HepG2 (cell line): Measurements from ENCODE around the gene SAP130. TPM values are rescaled to one million over a fixed set of nuclear protein-coding genes. Genes with fewer than 3 reads are reported as not detected.

Experiments
- ATAC-seq: fragments of 200-7000 bp; cut with Tn5 transposase; 3 replicates; pipeline ENCODE4 v1.9.1; 2020; ENCODE audit warnings: mild to moderate bottlenecking, moderate library complexity
- BruUV-seq: library from RNA; stranded (reverse); fragments of 400-500 nt; replicated peaks from 2 replicates; lab custom pipeline; 2021; lab: Mats Ljungman, UMichigan
- CTCF ChIA-PET: fragments of 300-600 bp; formaldehyde crosslinking; extraction: SDS; loops from one replicate; lab custom pipeline; 2021; ENCODE audit warnings: low total read pairs, inconsistent platforms, low intra/inter-chr PET ratio; lab: Yijun Ruan, JAX
- POLR2A ChIA-PET: fragments of 350-600 bp; sonication (Branson Sonifier 250); formaldehyde crosslinking; loops from one replicate; lab custom pipeline; 2020; ENCODE audit warnings: antibody characterized with exemption, inconsistent platforms; lab: Yijun Ruan, JAX
- DNase-seq: peaks from one replicate; pipeline ENCODE4 v3.0.0-alpha.2; 2015; ENCODE audit warnings: low spot score
- FAIRE-seq: peaks from 3 replicates; lab custom pipeline; 2011; peaks lifted over from hg19 to GRCh38; lab: Jason Lieb, UNC
- H2AFZ ChIP-seq: one replicate; pipeline ENCODE4 v1.6.1; 2011; ENCODE audit warnings: low read length, inconsistent platforms
- H3K27ac ChIP-seq: fragments of 300-600 bp; 3 replicates; pipeline ENCODE4 v1.8.0; 2011; ENCODE audit warnings: mixed run types, mild to moderate bottlenecking, mixed read lengths, low read length, inconsistent platforms; ENCODE audit not compliant: insufficient read depth; ENCODE audit errors: extremely low read length
- H3K27me3 ChIP-seq, 2 experiments: fragments of 200-600 bp in 1 of 2; 2 replicates in 1 of 2; 3 replicates in 1 of 2; pipeline versions ENCODE4 v1.6.0 to v1.8.0; 2011; ENCODE audit warnings: low read length in 2 of 2, mild to moderate bottlenecking in 2 of 2, moderate library complexity in 2 of 2, inconsistent platforms in 1 of 2; ENCODE audit not compliant: insufficient read depth in 2 of 2, control insufficient read depth in 1 of 2
- H3K36me3 ChIP-seq, 2 experiments: fragments of 200-600 bp in 1 of 2; replicated peaks in 1 of 2; 2 replicates in 1 of 2; 3 replicates in 1 of 2; pipeline versions ENCODE4 v1.5.1 to v1.8.0; 2011; ENCODE audit warnings: low read length in 2 of 2, inconsistent platforms in 1 of 2; ENCODE audit not compliant: insufficient read depth in 2 of 2, control insufficient read depth in 1 of 2
- H3K4me1 ChIP-seq: 2 replicates; pipeline ENCODE4 v1.5.1; 2012; ENCODE audit warnings: low read length, inconsistent platforms; ENCODE audit not compliant: insufficient read depth
- H3K4me2 ChIP-seq: 2 replicates; pipeline ENCODE4 v1.6.0; 2011; ENCODE audit warnings: low read depth, low read length, inconsistent platforms
- H3K4me3 ChIP-seq, 3 experiments: fragments of 200-600 bp in 1 of 3; sonication (generic), shearing (Covaris generic) in 1 of 3; replicated peaks in 1 of 3; 2 replicates each; pipeline ENCODE4 v1.5.1; 2011 to 2016; ENCODE audit warnings: low read length in 3 of 3, inconsistent platforms in 2 of 3, low read depth in 2 of 3, mild to moderate bottlenecking in 2 of 3, control low read depth in 1 of 3, mixed read lengths in 1 of 3; ENCODE audit not compliant: insufficient read depth in 1 of 3
- H3K79me2 ChIP-seq: one replicate; pipeline ENCODE4 v1.6.1; 2011; ENCODE audit warnings: low read length, inconsistent platforms; ENCODE audit not compliant: insufficient read depth
- H3K9ac ChIP-seq: 2 replicates; pipeline ENCODE4 v1.6.0; 2011; ENCODE audit warnings: mild to moderate bottlenecking, low read depth, low read length, inconsistent platforms; ENCODE audit not compliant: insufficient read depth
- H3K9me3 ChIP-seq: 2 replicates; pipeline ENCODE4 v1.5.1; 2012; ENCODE audit warnings: mild to moderate bottlenecking, low read length
- H4K20me1 ChIP-seq: 2 replicates; pipeline ENCODE4 v1.6.0; 2011; ENCODE audit warnings: inconsistent platforms, mild to moderate bottlenecking, low read length, moderate library complexity; ENCODE audit not compliant: insufficient read depth
- ATF4 ChIP-seq, 2 experiments: fragments of 450-650 bp in 1 of 2; sonication (generic) in 1 of 2; formaldehyde crosslinking; IDR thresholded peaks; 2 replicates each; pipeline versions ENCODE4 v1.5.0 to v1.8.0; 2020 to 2022; ENCODE audit warnings: mild to moderate bottlenecking in 1 of 2, missing genetic modification reagents in 1 of 2
- BHLHE40 ChIP-seq: IDR thresholded peaks from 2 replicates; pipeline ENCODE4 v1.6.1; 2011; ENCODE audit warnings: low read length, improper control_type of control experiment
- CEBPB ChIP-seq: IDR thresholded peaks from 2 replicates; pipeline ENCODE4 v1.6.1; 2011; ENCODE audit warnings: low read depth, low read length, improper control_type of control experiment, borderline replicate concordance
- CEBPG ChIP-seq: IDR thresholded peaks from 2 replicates; pipeline ENCODE4 v1.6.1; 2016
- HNF1B ChIP-seq: sonication (generic); formaldehyde crosslinking; IDR thresholded peaks from 2 replicates; pipeline ENCODE4 v1.5.1; 2020; ENCODE audit warnings: mild to moderate bottlenecking, moderate library complexity, missing genetic modification reagents
- POGK ChIP-seq: sonication (generic); formaldehyde crosslinking; conservative IDR thresholded peaks from 2 replicates; pipeline ENCODE4 v1.8.0; 2022; ENCODE audit warnings: mild to moderate bottlenecking, moderate library complexity, missing genetic modification reagents
- SP2 ChIP-seq: sonication (generic); formaldehyde crosslinking; IDR thresholded peaks from 2 replicates; pipeline ENCODE4 v1.5.1; 2020; ENCODE audit warnings: mild to moderate bottlenecking, missing genetic modification reagents
- ZFX ChIP-seq: sonication (generic); formaldehyde crosslinking; IDR thresholded peaks from 2 replicates; pipeline ENCODE4 v1.4.0; 2020; ENCODE audit warnings: mild to moderate bottlenecking, low read depth, missing genetic modification reagents, moderate library complexity
- ZNF121 ChIP-seq: sonication (generic); formaldehyde crosslinking; IDR thresholded peaks from 2 replicates; pipeline ENCODE4 v1.5.0; 2020; ENCODE audit warnings: mild to moderate bottlenecking, missing genetic modification reagents
- ZNF160 ChIP-seq: sonication (generic); formaldehyde crosslinking; IDR thresholded peaks from 2 replicates; pipeline ENCODE4 v1.8.0; 2022; ENCODE audit warnings: mild to moderate bottlenecking, inconsistent platforms, missing genetic modification reagents
- ZNF597 ChIP-seq: sonication (generic); formaldehyde crosslinking; IDR thresholded peaks from 2 replicates; pipeline ENCODE4 v1.5.0; 2020; ENCODE audit warnings: missing genetic modification reagents
- ZNF614 ChIP-seq: IDR thresholded peaks from 2 replicates; pipeline ENCODE4 v1.6.1; 2018; ENCODE audit warnings: missing biosample characterization, missing genetic modification reagents, inconsistent platforms, borderline replicate concordance
- WGBS: methylation state at CpG from one replicate; pipeline ENCODE4 v1.1.6; 2017; ENCODE audit warnings: low lambda C conversion rate; 5-methylcytosine and 5-hydroxymethylcytosine counted together
- in situ Hi-C: cut with HindIII; loops from 2 replicates; pipeline ENCODE4 v1.10.0; 2017; ENCODE audit warnings: low pct_unique_long_range_greater_than_20kb; ENCODE audit not compliant: extremely low pct_ligation_motif_present
- intact Hi-C: fragments of 100-400 bp; cut with micrococcal nuclease; formaldehyde crosslinking; loops from one replicate; pipeline ENCODE4 v1.10.0; 2022; ENCODE audit not compliant: unreplicated experiment
- polyA plus RNA-seq, 8 experiments: library from polyadenylated mRNA; depleted of rRNA in 3 of 8; stranded (reverse) in 7 of 8; unstranded in 1 of 8; fragments of >200 nt; fragmentation: Illumina TruSeq in 4 of 8; extraction: Trizol in 4 of 8; gene quantifications; 2 replicates each; pipeline versions ENCODE4 v1.2.1 to v1.2.3, GENCODE V29; 2011 to 2016; ENCODE audit warnings: low read depth in 4 of 8, missing spikeins in 1 of 8, mixed read lengths in 1 of 8; ENCODE audit not compliant: insufficient read depth in 1 of 8
- total RNA-seq, 5 experiments: library from RNA; depleted of rRNA; stranded (reverse); fragments of >200 nt; fragmentation: Illumina TruSeq; extraction: Trizol; gene quantifications; 2 replicates each; pipeline ENCODE4 v1.2.3, GENCODE V29; 2016; ENCODE audit warnings: low read depth in 1 of 5

The SAP130 gene
- total and polyA plus RNA-seq, 2 of the 13 experiments (the other 11 are each of a cell fraction or from before 2014, with no cell fraction given), result 11.1 to 18.6 TPM

- no peak overlapping the region for H3K4me2 ChIP-seq
- no TSS peak for BruUV-seq
- 3% methylated on average over 7 of the region's 7 CpGs for WGBS
- no peak overlapping the region for H3K4me3 ChIP-seq
- no peak for ATAC-seq
- TF ChIP-seq CEBPB, result peak; percentile 81
- peak; percentile 33; the same call in 1 of the 2 replicates for TF ChIP-seq CEBPG (CRISPR knock-in tag)
- peak in 1 of 2 experiments; percentile 59; a peak in 1 of 4 replicates for TF ChIP-seq ATF4 (CRISPR knock-in tag; IDR thresholded peaks at IDR 0.05)
- TF ChIP-seq ZNF614 (CRISPR knock-in tag), result no peak
- no peak for TF ChIP-seq ZFX
- TF ChIP-seq BHLHE40, result peak; percentile 89
- no peaks in the 10 kb centered on the region for H3K36me3 ChIP-seq
- no peak overlapping the region for H3K9ac ChIP-seq
- peak; percentile 15 for FAIRE-seq
- no peaks in the 10 kb centered on the region for H3K9me3 ChIP-seq
- in situ Hi-C loops, result no loop called here
- H3K79me2 ChIP-seq, result no peaks in the 10 kb centered on the region
- no peak overlapping the region for H2AFZ ChIP-seq
- H3K27ac ChIP-seq, result no peak overlapping the region
- H4K20me1 ChIP-seq, result no peaks in the 10 kb centered on the region
- ChIA-PET POLR2A (no interaction called here), CTCF (no interaction called here)
- H3K4me1 ChIP-seq, result 0 out of 2 replicates have a peak, but pooled peaks cover 6% of the 10 kb centered on the region
- intact Hi-C loops, result no loop called here
- DNase-seq, result no peak
- no peaks in the 10 kb centered on the region for H3K27me3 ChIP-seq
Observed at GRCh38 chr2:127932199-127932876, 95.5 kb downstream of the SAP130 start.

- Histone ChIP-seq H4K20me1 (no peaks in the 10 kb centered on the region), H3K9me3 (no peaks in the 10 kb centered on the region), H3K4me2 (no peak overlapping the region), H3K79me2 (no peaks in the 10 kb centered on the region), H2AFZ (no peak overlapping the region), H3K27ac (no peak overlapping the region), H3K9ac (no peak overlapping the region)
- no TSS peak for BruUV-seq
- intact Hi-C loops (no loop called here), in situ Hi-C loops (no loop called here)
- CTCF ChIA-PET, result no interaction called here
- no peak for FAIRE-seq
- TF ChIP-seq ZNF121 (CRISPR knock-in tag), result no peak
- TF ChIP-seq SP2 (CRISPR knock-in tag), result no peak
- no peak for TF ChIP-seq ZNF597 (CRISPR knock-in tag)
- no peak for TF ChIP-seq ZNF160 (CRISPR knock-in tag)
- TF ChIP-seq HNF1B (CRISPR knock-in tag), result no peak
- no peak for TF ChIP-seq POGK (CRISPR knock-in tag)
- TF ChIP-seq, all 625 proteins: peak for 0
- ATAC-seq (no peak), DNase-seq (no peak)
- POLR2A ChIA-PET, result no interaction called here
- WGBS, result 15% methylated on average over 1 of the region's 1 CpG
- no peaks in the 10 kb centered on the region for H3K27me3 ChIP-seq
- H3K4me1 ChIP-seq, result 0 out of 2 replicates have a peak, but pooled peaks cover 6% of the 10 kb centered on the region
- H3K36me3 ChIP-seq, result no peaks in the 10 kb centered on the region
- H3K4me3 ChIP-seq, result no peak overlapping the region
Observed at GRCh38 chr2:127929449-127929848, 98.4 kb downstream of the SAP130 start.
